ENCODE data around the gene MOB3C.

DNA sequence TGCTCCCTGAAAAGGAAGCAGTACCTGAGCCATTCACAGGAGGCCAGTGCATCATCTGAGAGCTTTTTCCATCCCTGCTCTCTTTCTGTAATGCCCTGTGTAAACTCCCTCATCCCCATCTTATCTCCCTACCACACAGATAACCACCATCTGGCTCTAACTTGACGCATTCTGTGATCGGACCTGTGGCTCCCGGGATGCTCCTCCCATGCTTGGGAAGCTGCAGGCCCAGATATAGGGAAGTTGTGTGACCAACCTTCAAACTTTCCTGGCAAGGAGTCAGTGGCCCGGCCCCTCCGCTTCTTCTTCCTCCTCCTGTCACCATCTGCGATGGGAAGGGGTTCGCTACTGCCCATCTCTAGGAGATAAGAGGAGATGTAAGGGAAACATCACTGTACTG is 33.6 kb downstream of the MOB3C start:
- TF ChIP-seq, protein P1, sequence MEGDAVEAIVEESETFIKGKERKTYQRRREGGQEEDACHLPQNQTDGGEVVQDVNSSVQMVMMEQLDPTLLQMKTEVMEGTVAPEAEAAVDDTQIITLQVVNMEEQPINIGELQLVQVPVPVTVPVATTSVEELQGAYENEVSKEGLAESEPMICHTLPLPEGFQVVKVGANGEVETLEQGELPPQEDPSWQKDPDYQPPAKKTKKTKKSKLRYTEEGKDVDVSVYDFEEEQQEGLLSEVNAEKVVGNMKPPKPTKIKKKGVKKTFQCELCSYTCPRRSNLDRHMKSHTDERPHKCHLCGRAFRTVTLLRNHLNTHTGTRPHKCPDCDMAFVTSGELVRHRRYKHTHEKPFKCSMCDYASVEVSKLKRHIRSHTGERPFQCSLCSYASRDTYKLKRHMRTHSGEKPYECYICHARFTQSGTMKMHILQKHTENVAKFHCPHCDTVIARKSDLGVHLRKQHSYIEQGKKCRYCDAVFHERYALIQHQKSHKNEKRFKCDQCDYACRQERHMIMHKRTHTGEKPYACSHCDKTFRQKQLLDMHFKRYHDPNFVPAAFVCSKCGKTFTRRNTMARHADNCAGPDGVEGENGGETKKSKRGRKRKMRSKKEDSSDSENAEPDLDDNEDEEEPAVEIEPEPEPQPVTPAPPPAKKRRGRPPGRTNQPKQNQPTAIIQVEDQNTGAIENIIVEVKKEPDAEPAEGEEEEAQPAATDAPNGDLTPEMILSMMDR (conservative IDR thresholded peaks at IDR 0.05; ENCODE audit: low read depth, low read length) = no peak
- TF ChIP-seq POLR2A (IDR thresholded peaks at IDR 0.05; ENCODE audit: low read depth, low read length) = no peak
- TF ChIP-seq CEBPB (IDR thresholded peaks at IDR 0.05; ENCODE audit: low read depth, low read length) = no peak
- no peak for TF ChIP-seq SMC3 (IDR thresholded peaks at IDR 0.05; ENCODE audit: low read depth, low read length)
- TF ChIP-seq MAZ (IDR thresholded peaks at IDR 0.05; ENCODE audit: borderline replicate concordance, low read depth, low read length) = no peak

Data from IMR-90 (cell line).